Stimulated activated CD4-positive, alpha-beta T cell treated with anti-CD3 and anti-CD28 coated beads, Interleukin-12 subunit alpha, Interleukin-12 subunit beta, amount 100 ng/mL, for 24 hours (primary cell): ENCODE measurements around the gene CRYL1.
A peak's percentile ranks its signal among the peaks of the same experiment; 100 is the strongest.

Experiments used
- DNase-seq, 2 experiments: peaks; one replicate each; pipeline ENCODE4 v3.0.0-alpha.2; 2020; ENCODE audit warnings: low read depth in 2 of 2

CRYL1 gene

GRCh38 chr13:20528452-20528851 is 2.8 kb upstream of the CRYL1 start:
- no peak for DNase-seq

DNA sequence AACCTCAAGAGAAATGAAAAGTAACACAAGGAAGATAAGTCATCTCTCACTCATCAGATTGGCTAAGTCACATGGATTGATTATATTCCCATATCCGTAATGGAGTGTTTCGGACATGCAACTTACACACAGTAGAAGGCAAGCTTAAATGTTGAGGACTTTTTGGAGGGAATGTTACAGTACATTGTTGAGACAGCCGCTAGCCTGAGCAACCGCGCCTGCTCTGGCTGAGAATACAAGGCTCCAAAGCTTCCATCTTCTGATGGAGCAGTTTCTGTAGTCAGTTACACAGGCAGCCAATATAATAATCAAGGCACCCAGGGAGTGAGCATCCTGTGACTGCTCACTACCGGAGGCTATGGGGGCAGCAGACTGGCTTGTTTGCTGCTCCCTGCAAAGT is 1.0 kb upstream of the CRYL1 start:
- no peak for DNase-seq

GRCh38 chr13:20525144-20525600 is 485 bp downstream of the CRYL1 start:
- peak; percentile 5 to 21 for DNase-seq

DNA sequence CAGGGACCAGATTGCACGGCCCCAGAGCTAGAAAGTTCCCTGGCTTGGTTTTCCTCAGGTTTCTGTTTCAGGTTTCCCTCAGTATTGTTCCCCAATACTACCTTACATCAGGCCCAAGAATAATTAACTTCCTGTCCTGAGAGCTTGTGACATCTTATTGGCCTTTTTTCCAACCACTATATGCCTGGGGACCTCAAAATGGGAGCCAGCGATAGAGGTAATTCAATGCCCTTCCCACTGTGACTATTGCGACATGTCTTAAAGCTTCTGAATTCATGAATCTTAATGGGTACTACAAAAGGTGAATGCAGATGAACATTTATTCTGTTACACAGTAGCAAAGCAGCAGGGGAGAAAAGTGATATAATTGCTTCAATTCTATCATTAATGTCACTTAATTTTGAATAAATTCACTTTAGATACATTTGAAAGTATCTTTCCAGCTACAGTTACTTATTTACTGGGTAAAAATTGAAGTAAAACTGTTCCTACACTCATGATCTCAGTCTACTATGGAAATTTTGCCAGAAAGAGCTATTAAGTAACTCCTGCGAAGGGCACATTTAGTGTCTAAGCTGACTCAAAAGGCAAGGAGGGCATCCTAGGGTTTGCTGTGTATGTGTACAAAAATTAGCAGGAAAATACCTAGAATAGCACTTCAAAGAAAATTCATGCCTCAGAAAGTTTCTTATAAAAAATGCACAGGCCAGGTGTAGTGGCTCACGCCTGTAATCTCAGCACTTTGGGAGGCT is 4.1 kb downstream of the CRYL1 start:
- no peak for DNase-seq

- no peak for DNase-seq
Observed at GRCh38 chr13:20519875-20520274, 5.8 kb downstream of the CRYL1 start.

DNA sequence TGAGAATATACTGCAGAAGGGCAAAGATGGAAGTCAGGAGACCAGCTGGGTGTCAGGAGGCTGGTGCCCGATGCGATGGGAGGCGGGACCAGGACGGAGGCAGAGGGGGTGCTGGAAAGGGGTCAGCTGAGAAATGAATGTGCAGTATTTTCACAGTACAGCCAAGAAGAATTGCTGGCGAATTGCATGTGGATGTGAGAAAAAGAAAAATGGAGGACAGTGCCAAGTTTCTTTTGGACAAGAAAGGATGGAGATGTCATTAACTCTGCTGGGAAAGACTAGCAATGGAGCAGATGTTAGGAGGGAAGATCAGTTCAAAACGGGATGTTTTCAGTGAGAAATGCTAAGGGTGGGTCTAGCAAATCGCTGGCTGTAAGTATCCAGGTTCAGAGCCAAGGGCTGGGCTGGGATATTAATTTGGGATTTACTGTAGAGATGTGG is 7.0 kb downstream of the CRYL1 start:
- no peak for DNase-seq

- no peak for DNase-seq
Observed at GRCh38 chr13:20514866-20515265, 10.8 kb downstream of the CRYL1 start.

DNA sequence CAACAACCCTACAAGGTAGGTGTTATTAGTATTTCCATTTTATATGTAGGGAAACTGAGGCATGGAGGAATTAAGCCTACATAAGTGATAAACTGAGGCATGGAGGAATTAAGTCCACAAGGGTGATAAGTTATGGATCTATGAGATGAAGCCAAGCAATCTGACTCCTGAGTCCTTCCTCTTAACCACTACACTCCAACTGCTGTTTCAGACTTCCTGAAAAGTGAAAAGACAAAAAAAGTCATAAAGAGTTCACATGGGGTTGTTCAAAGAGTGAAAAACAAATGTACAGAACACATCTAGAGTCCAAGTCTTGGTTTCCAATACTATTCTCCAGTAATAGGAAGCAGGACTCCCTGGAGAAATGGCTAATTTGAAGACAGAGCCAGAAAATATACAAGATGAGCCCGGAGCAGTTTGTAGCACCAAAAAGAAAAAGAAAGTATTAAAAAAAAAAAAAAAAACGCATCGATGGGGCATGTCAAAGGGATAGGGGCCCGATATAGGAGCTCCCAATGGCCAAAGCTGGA is 12.1 kb downstream of the CRYL1 start:
- no peak for DNase-seq

DNA sequence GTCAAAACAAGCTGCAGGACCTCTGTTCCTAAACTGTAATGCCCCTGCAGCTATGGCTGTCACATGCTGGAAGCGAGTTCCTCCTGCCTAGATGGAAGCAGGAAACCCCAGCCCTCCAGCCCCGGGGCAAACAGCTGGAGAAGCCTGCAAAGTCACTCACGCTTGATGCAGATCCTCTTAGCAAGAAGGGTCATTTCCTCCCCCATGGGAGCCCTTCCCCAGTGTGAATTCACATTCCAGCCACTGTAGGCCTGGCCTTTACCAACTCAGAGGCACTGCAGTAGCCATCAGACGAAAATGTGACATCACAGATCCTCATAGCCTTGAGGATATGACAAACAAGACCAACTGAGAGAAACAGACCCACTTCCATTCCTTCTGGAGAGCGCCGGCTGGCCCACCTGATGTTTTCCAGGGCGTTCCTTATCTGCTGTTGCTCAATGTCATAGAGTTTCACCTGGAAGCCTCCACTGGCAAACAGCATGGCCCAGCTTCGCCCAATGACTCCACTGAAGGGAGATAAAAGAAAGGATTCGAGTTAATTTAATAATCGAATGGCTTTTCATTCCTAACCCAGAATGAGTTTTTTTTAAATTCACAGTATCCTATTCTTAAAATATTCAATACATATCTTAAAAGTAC is 13.5 kb downstream of the CRYL1 start:
- DNase-seq = no peak

DNA sequence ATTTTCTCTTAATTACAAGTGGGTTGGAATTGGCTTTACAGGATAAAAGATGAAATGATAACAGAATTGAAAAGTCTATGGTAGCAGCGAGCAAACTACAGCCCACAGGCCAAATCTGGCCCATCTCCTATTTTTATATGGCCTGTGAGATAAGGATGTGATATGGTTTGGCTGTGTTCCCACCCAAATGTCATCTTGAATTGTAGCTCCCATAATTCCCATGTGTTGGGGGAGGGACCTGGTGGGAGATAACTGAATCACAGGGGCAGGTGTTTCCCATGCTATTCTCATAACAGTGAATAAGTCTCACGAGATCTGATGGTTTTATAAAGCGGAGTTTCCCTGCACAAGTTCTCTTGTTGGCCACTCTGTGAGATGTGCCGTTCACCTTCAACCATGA is 19.0 kb downstream of the CRYL1 start:
- DNase-seq = no peak

DNA sequence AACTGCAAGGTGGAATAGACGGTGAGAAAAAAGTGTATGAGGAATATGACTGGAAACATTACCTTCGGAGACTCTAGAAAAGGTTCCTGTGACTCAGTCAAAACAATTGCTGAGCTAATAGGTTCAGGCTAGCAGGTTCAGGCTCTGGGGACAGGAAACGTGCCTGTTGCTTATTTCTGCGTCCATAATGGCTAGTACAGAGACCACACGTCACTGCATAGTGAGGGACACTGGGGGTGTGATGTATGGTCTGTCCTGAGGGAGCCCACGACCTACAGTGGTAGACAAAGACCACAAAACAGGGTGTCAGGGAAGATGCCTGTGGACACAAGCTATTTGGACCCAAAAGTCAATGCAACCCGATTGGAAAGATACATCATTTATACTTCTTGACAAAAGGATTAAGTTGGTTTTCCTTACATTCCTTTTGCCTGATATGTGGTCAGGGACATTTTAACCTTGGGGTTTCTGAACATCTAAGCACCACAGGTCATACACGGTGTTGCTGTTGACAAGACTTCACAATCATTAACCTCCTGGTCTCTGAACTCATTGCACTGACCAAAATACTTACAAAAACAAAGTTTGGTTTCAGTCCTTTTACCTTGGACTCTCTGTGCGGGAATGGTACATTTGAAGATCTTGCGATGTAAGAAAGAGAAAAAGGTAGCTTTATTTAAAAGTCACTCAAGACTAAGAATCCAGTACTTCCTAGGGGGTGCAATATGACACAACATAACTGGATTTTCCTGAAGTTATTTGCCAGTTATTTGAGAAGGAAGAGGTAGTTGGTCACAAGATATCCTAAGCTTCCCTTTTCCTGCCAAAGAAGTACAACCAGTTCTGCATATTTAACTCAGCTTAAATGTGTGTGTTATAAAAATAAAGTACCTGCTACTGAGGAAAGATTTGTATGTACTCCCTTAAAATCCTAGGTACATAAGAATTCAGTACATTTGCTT is 20.0 kb downstream of the CRYL1 start:
- DNase-seq = no peak

DNA sequence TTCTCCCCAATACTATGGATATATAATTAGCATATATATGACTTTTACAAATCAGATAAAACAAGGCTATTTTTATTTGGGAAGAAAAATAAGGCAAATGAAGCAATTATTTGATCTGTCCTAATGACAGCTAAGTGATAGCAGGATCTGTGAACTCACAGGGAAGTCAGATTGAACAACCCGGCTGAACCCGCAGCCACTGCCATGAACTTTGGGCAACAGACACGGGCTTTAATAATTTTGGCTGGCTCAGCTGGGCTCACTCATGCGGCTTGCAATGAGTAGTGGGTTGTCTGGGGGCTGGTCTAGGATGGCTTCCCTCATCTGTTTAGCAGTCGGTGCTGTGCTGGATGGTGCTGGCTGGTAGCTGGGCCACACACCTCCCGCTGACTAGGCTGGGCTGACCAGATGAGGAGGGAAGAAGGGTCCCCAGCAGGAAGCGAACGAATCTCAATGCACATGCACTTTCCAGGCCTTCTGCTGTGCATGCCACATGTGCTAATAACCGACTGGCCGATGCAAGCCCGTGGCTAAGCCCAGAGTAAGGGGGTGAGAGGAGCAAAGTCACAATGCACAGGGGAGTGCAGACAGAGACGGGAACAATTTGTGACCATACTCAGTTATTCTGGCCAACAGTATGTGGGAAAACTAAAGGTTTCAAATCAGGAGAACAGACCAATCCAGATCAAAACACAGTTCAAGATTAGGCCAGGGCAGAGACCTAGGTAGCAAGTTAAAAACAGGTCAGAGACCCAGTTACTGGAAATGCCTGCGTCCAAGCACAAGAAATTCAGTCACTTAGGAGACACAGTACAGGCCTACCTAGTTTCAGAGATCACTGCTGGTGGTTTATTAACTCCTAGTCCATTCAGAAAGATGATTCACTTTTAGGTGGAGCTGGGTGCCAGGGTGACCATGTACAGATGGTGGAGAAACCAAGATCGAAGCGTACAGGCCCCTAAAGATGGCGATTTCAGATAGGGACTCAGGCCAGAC is 22.3 kb downstream of the CRYL1 start:
- no peak for DNase-seq

- DNase-seq = no peak
Observed at GRCh38 chr13:20501592-20501991, 24.1 kb downstream of the CRYL1 start.

- DNase-seq = no peak
Observed at GRCh38 chr13:20501120-20501519, 24.5 kb downstream of the CRYL1 start.

DNA sequence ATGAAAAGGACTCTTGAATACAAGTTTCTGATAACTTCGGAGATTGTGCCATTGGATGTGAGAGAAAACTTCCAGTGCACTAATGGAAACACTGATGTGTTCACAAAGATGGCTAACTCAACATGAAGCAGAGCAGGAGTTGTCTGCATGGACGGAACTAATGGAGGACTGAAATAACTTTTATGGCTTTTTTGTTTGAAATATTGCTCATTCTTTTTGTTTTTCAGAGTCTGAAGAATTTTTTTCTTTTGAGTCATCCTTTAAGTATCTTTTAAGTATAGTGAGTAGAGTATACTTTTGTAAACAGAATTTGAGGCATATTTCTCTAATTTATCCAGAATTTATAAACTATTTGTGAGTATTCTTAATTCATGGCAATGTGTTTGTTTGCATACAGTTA is 25.7 kb downstream of the CRYL1 start:
- no peak for DNase-seq

GRCh38 chr13:20498659-20499058 is 27.0 kb downstream of the CRYL1 start:
- no peak for DNase-seq

DNA sequence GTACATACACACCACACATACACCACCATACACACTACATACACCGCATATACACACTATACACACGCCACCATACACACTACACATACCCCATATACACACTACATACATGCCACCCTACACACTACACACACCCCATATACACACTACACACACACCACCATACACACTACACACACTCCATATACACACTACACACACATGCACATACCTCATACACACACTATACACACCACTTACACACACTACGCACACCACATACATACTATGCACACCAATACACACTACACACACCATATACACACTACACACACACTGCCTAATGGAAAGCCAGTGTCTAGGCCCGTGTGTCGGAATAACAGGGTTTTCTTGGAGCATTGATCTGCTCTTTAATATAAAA is 27.5 kb downstream of the CRYL1 start:
- DNase-seq = no peak

DNA sequence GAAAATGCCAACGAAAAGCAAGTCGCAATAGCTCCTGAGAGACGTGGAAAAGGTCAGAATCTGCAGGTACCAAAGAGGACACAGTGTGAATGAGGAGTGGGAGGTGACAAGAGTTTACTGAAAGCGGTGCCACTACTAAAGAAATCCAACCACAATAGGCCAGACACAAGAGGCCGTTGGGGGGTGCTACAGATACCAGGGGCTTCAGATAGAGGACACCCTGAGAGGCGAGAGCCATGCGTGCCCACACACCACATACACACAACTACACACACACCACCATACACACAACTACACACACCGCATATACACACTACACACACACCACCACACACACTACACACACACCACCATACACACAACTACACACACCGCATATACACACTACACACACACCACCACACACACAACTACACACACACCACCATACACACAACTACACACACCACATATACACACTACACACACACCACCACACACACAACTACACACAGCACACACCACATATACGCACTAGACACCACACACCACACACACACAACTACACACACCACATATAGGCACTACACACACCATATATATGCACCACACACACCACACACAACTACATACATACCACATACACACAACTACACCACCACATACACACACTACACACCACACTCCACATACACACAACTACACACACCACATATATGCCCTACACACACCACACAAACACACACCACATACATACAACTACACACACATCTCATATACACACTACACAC is 28.5 kb downstream of the CRYL1 start:
- DNase-seq = no peak

DNA sequence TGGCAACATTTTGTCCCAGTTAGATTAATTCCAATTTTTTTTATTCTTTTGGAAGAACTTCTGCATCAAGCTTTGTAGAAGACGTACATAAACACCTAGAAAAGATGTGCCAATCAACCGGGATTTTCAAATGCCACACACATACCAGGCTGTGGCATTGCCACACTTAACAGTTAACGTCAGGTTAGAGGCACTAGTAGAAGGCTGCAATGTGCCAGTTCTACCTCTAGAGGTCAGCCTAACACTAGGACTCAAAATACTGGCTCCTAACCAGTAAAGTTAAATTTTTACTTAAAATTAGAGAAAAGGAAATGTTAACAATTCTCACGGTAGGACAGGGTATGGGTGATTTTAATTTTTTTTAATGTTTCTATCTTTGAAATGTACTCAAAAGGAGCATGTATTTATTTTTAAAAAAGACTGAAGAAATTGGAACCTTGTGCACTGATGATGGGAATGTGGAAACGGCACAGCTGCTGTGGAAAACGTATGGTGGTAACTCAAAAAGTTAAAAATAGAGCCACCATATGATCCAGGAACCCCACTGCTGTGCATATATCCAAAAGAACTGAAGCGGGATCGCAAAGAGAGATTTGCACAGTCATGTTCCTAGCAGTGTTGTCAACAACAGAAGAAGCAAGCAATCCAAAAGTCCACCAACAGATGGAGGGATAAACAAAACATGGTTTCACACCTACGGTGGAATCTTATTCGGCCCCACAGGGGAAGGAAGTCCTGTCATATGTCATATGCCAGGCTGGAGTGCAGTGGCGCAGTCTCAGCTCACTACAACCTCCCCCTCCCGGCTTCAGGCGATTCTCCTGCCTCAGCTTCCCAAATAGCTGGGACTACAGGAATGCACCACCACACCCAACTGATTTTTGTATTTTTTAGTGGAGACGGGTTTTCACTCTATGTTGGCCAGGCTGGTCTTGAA is 30.3 kb downstream of the CRYL1 start:
- DNase-seq = peak in 1 of 2 experiments; percentile 55
